ENCODE data around the gene ADAMTS9.
A peak's percentile ranks its signal among the peaks of the same experiment; 100 is the strongest.

ADAMTS9 gene

DNA sequence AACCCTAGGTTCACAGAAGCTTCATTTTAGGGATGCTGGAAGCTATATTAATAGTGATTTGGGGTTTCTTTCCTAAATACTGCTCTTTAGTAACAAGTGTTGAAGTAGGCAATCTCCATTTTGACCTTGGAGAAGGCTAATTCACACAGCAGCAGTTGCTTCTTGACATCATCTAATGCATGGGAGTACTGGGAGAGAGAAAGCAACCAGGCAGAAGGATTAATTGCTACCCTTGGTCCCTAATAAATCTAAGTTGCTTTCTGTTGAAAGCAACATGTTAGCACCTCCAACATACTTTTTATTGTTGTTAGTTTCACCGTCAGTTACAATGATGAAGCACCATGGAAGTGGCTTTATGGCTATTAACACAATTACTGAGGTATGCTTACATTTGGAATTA, 96.2 kb downstream of the ADAMTS9 start:
- peak overlapping the region in 2 of 3 experiments; percentile 31 to 66 for H3K27ac Mint-ChIP-seq
- H3K36me3 Mint-ChIP-seq (ENCODE audit: low read depth): peaks cover 58% of the 10 kb centered on the region
- no peak overlapping the region for H3K4me3 Mint-ChIP-seq
- peaks cover 56% of the 10 kb centered on the region for H3K4me1 Mint-ChIP-seq
- H3K27me3 Mint-ChIP-seq (ENCODE audit: low read depth): no peaks in the 10 kb centered on the region
- no peak for TF ChIP-seq CTCF (IDR thresholded peaks at IDR 0.05; ENCODE audit: unreplicated experiment in 3 of 3)
- H3K9me3 Mint-ChIP-seq: no peaks in the 10 kb centered on the region

DNA sequence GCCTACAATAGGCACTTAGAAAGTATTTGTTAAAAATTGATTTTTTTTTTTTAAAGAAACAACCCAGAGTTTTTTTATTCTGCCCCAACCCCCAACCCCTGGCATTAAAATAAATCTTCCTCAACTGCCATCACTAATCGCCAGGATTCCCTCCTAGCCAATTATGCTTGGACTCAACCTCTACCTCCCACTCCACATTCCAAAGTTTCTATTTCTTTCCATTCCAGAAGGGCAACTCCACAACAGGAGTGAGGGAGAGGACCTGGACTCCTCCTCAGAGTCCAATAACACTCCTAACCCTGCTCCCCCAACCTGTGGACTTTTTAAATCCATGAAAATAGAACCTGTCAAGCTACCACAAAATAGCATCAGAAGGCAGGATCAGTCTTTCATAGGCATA, 99.4 kb downstream of the ADAMTS9 start:
- Mint-ChIP-seq H3K27me3 (ENCODE audit: low read depth) (no peaks in the 10 kb centered on the region), H3K36me3 (ENCODE audit: low read depth) (peaks cover 40% of the 10 kb centered on the region), H3K4me1 (peaks cover 59% of the 10 kb centered on the region), H3K9me3 (no peaks in the 10 kb centered on the region), H3K27ac (peak overlapping the region; percentile 60 to 95 (median 82)), H3K4me3 (peak overlapping the region in 2 of 3 experiments; percentile 7 to 46)
- TF ChIP-seq CTCF (IDR thresholded peaks at IDR 0.05; ENCODE audit: unreplicated experiment in 3 of 3): no peak

DNA sequence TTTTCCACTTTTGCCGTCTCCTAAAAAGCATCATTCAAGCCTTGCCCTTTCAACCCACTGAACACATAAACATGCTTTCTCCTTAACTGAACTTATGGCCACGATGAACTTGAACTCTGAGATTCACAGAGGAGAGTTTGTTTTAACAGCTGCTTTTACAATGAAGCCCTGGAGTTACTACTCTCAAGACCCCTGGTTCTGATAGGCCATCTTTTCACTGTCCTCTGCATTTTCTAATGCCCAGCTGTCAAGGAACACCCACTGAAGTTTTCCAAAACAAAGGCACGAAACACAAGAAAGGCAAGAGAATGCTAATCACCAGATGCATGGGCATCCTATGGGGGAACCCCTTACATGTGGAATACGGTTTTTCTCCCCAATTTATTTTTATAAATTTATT, 100.8 kb downstream of the ADAMTS9 start:
- H3K27me3 Mint-ChIP-seq (ENCODE audit: low read depth): no peaks in the 10 kb centered on the region
- H3K36me3 Mint-ChIP-seq (ENCODE audit: low read depth): peaks cover 36% of the 10 kb centered on the region
- H3K4me3 Mint-ChIP-seq: no peak overlapping the region
- no peak for TF ChIP-seq CTCF (IDR thresholded peaks at IDR 0.05; ENCODE audit: unreplicated experiment in 3 of 3)
- peak overlapping the region; percentile 55 to 95 (median 80) for H3K27ac Mint-ChIP-seq
- no peaks in the 10 kb centered on the region for H3K9me3 Mint-ChIP-seq
- H3K4me1 Mint-ChIP-seq: peaks cover 47% of the 10 kb centered on the region

DNA sequence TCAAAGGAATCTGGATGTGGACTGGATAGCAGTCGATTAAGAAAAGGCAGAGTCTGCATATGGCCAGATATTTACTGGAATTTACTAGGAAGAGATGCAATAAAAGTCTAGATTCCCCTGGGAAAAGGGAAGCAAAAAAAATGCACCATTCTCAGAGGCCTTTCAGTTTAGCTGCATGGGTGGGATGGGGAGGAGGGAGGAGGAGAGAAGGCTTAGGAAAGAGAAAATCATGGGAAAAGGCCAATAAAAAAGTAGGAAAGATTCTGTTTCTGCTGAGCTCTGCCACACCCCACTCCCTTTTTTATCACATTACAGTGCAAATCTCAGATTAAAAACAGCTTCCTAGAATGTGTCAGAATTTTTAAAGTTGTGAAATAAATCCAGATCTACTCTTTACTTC, 103.6 kb downstream of the ADAMTS9 start:
- Mint-ChIP-seq H3K4me3 (no peak overlapping the region), H3K36me3 (ENCODE audit: low read depth) (peaks cover 38% of the 10 kb centered on the region), H3K27ac (peak overlapping the region; percentile 8 to 77 (median 54)), H3K27me3 (ENCODE audit: low read depth) (no peaks in the 10 kb centered on the region), H3K9me3 (no peaks in the 10 kb centered on the region), H3K4me1 (peaks cover 42% of the 10 kb centered on the region)
- TF ChIP-seq CTCF (IDR thresholded peaks at IDR 0.05; ENCODE audit: unreplicated experiment in 3 of 3): no peak

DNA sequence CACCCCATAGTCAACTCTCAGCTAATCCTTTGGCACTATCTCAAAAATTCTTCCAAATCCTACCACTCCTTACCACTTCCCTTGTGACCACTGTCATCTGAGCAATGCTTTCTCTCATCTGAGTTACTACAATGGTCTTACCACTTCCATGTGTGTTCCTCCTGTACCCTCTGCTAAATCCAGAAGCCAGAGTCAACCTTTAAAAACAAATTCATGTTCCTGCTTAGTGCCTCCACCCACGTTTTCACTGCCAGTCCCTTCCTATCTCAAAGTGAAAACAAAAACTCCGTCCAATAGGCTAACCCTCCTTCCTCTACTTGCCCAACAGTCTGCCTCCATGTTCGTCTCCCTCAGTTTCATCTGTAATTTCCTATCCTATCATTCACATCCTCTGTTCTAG, 109.0 kb downstream of the ADAMTS9 start:
- no peak overlapping the region for H3K4me3 Mint-ChIP-seq
- peak overlapping the region in 1 of 3 experiments; percentile 18 for H3K27ac Mint-ChIP-seq
- H3K9me3 Mint-ChIP-seq: no peaks in the 10 kb centered on the region

More for the DNA sequence above, 109.0 kb downstream of the ADAMTS9 start:
- no peaks in the 10 kb centered on the region for H3K27me3 Mint-ChIP-seq (ENCODE audit: low read depth)
- H3K4me1 Mint-ChIP-seq: peaks cover 10% of the 10 kb centered on the region
- no peak for TF ChIP-seq CTCF (IDR thresholded peaks at IDR 0.05; ENCODE audit: unreplicated experiment in 3 of 3)
- peaks cover 52% of the 10 kb centered on the region for H3K36me3 Mint-ChIP-seq (ENCODE audit: low read depth)

All from nephron (organoid).